GM19025 (cell line): ENCODE measurements around the gene FARP2.
"Not testable (repeated sequence)": the region's sequence is repeated elsewhere in the genome, so short reads cannot be mapped to it uniquely, and the experiment has no call there.

ENCODE experiments used
- ATAC-seq: cut with Tn5 transposase; IDR thresholded peaks from one replicate; pipeline ENCODE4 v1.9.1; 2021; ENCODE audit warnings: mild to moderate bottlenecking, low read depth, moderate library complexity; ENCODE audit not compliant: unreplicated experiment

The FARP2 gene

GRCh38 chr2:241364781-241365180 lies 8.7 kb downstream of the FARP2 start:
- ATAC-seq: no peak

GRCh38 chr2:241366678-241367077 lies 10.6 kb downstream of the FARP2 start:
- no peak for ATAC-seq

- no peak for ATAC-seq
Observed at GRCh38 chr2:241368643-241369042, 12.6 kb downstream of the FARP2 start.

GRCh38 chr2:241372361-241372992 lies 16.4 kb downstream of the FARP2 start:
- no peak for ATAC-seq

- no peak for ATAC-seq
Observed at GRCh38 chr2:241373446-241373845, 17.4 kb downstream of the FARP2 start.

GRCh38 chr2:241373906-241374305 lies 17.8 kb downstream of the FARP2 start:
- ATAC-seq: not testable (repeated sequence)

GRCh38 chr2:241375300-241375699 lies 19.2 kb downstream of the FARP2 start:
- ATAC-seq: no peak

- ATAC-seq: no peak
Observed at GRCh38 chr2:241376808-241377207, 20.7 kb downstream of the FARP2 start.

GRCh38 chr2:241378816-241379215 lies 22.7 kb downstream of the FARP2 start:
- ATAC-seq: no peak

- ATAC-seq: no peak
Observed at GRCh38 chr2:241379481-241380480, 23.7 kb downstream of the FARP2 start.

- ATAC-seq: no peak
Observed at GRCh38 chr2:241381872-241382271, 25.8 kb downstream of the FARP2 start.

- ATAC-seq: not testable (repeated sequence)
Observed at GRCh38 chr2:241385450-241385849, 29.4 kb downstream of the FARP2 start.

- no peak for ATAC-seq
Observed at GRCh38 chr2:241386519-241386918, 30.4 kb downstream of the FARP2 start.

GRCh38 chr2:241389697-241390096 lies 33.6 kb downstream of the FARP2 start:
- no peak for ATAC-seq

- ATAC-seq: peak; percentile 59
Observed at GRCh38 chr2:241390301-241391206, 34.5 kb downstream of the FARP2 start.

- no peak for ATAC-seq
Observed at GRCh38 chr2:241391892-241392665, 36.0 kb downstream of the FARP2 start.

GRCh38 chr2:241392753-241393152 lies 36.7 kb downstream of the FARP2 start:
- not testable (repeated sequence) for ATAC-seq

- no peak for ATAC-seq
Observed at GRCh38 chr2:241393524-241394196, 37.6 kb downstream of the FARP2 start.

- not testable (repeated sequence) for ATAC-seq
Observed at GRCh38 chr2:241396809-241397208, 40.7 kb downstream of the FARP2 start.
